ENCODE data around the gene IRF4. TPM values are rescaled to one million over a fixed set of nuclear protein-coding genes. Genes with fewer than 3 reads are reported as not detected.
"Not testable (repeated sequence)": the region's sequence is repeated elsewhere in the genome, so short reads cannot be mapped to it uniquely, and the experiment has no call there.

Gene IRF4
- total RNA-seq, 1 experiment from 2014 or later, result 0.72 TPM

- ChIA-PET POLR2A (no interaction called here), CTCF (no interaction called here)
- ATAC-seq (no peak), DNase-seq (ENCODE audit: low read depth, low spot score) (no peak)
- BruUV-seq (replicated peaks), result no TSS peak
- Histone ChIP-seq H3K9me3 (ENCODE audit: control insufficient read depth, insufficient read depth, low read depth, low read length) (no peaks in the 10 kb centered on the region), H3K27ac (ENCODE audit: low read length) (no peak overlapping the region), H3K4me1 (ENCODE audit: control insufficient read depth, insufficient read depth, low read length) (no peaks in the 10 kb centered on the region), H3K36me3 (ENCODE audit: control insufficient read depth, insufficient read depth, low read length) (no peaks in the 10 kb centered on the region), H3K27me3 (ENCODE audit: control insufficient read depth, insufficient read depth, low read length) (peaks cover 2% of the 10 kb centered on the region; the same call in 1 of the 2 replicates), H3K4me3 (ENCODE audit: low read depth in 2 of 2, low read length in 2 of 2) (no peak overlapping the region)
- intact Hi-C loops (cut with micrococcal nuclease; ENCODE audit: unreplicated experiment), result no loop called here
- TF ChIP-seq, protein P1, sequence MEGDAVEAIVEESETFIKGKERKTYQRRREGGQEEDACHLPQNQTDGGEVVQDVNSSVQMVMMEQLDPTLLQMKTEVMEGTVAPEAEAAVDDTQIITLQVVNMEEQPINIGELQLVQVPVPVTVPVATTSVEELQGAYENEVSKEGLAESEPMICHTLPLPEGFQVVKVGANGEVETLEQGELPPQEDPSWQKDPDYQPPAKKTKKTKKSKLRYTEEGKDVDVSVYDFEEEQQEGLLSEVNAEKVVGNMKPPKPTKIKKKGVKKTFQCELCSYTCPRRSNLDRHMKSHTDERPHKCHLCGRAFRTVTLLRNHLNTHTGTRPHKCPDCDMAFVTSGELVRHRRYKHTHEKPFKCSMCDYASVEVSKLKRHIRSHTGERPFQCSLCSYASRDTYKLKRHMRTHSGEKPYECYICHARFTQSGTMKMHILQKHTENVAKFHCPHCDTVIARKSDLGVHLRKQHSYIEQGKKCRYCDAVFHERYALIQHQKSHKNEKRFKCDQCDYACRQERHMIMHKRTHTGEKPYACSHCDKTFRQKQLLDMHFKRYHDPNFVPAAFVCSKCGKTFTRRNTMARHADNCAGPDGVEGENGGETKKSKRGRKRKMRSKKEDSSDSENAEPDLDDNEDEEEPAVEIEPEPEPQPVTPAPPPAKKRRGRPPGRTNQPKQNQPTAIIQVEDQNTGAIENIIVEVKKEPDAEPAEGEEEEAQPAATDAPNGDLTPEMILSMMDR (IDR thresholded peaks at IDR 0.05), result no peak
- in situ Hi-C loops (cut with HindIII; ENCODE audit: low pct_unique_long_range_greater_than_20kb, low sequenced_read_pairs), result no loop called here
Observed at GRCh38 chr6:374956-375355, 16.6 kb upstream of the IRF4 start.

DNA sequence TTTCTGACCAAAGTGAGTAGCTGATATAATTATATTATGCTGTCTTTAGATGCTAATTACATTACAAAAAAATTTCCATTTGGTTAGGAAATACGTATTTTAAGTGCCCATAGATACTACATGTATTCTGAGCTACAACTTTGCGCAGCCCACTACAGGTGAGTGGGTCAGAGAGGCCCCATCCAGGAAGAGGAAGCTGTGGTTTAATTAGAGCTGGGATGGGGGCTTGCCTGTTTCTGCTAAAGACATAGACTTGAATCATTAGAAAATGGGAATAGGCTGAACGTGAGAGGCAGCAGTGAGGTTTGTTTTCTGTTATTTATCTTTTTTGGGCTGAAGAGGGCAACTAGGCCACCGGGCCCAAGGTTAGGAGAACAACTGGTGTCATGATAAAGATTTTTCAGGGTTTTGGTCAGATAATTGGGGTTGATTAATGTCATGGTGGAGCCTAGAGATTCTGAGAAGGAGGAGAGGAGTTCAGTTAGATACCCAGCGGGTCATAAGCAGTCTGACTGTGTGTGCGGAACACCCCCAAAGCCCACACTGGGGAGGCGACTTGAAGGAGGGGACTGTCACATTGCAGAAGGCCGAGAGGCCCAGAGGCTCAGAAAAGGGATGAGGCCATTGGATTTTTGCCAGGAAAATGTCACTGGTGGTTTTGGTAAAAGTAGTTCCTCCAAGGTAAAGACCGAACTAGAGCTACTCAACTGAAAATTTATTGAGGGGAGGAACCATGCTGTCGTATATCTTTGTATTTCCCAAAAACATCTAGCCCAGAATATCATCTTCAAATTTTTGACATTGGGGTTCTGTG is 14.5 kb upstream of the IRF4 start:
- ATAC-seq (no peak), DNase-seq (ENCODE audit: low read depth, low spot score) (no peak)
- Histone ChIP-seq H3K4me1 (ENCODE audit: control insufficient read depth, insufficient read depth, low read length) (no peaks in the 10 kb centered on the region), H3K36me3 (ENCODE audit: control insufficient read depth, insufficient read depth, low read length) (no peaks in the 10 kb centered on the region), H3K9me3 (ENCODE audit: control insufficient read depth, insufficient read depth, low read depth, low read length) (no peaks in the 10 kb centered on the region), H3K4me3 (ENCODE audit: low read depth in 2 of 2, low read length in 2 of 2) (no peak overlapping the region), H3K27ac (ENCODE audit: low read length) (no peak overlapping the region), H3K27me3 (ENCODE audit: control insufficient read depth, insufficient read depth, low read length) (peaks cover 7% of the 10 kb centered on the region)
- no peak for TF ChIP-seq TCF7L2 (IDR thresholded peaks at IDR 0.05; ENCODE audit: low read depth, low read length)
- CTCF ChIA-PET, result no interaction called here
- intact Hi-C loops (cut with micrococcal nuclease; ENCODE audit: unreplicated experiment) (no loop called here), in situ Hi-C loops (cut with HindIII; ENCODE audit: low pct_unique_long_range_greater_than_20kb, low sequenced_read_pairs) (no loop called here)
- POLR2A ChIA-PET, result no interaction called here
- no TSS peak for BruUV-seq (replicated peaks)

GRCh38 chr6:377641-378020 is 13.9 kb upstream of the IRF4 start:
- DNase-seq (ENCODE audit: low read depth, low spot score); intact Hi-C loops (cut with micrococcal nuclease; ENCODE audit: unreplicated experiment); POLR2A ChIA-PET; H3K36me3 ChIP-seq (ENCODE audit: control insufficient read depth, insufficient read depth, low read length); H3K4me3 ChIP-seq (ENCODE audit: low read depth in 2 of 2, low read length in 2 of 2); H3K4me1 ChIP-seq (ENCODE audit: control insufficient read depth, insufficient read depth, low read length); CTCF ChIA-PET; H3K27me3 ChIP-seq (ENCODE audit: control insufficient read depth, insufficient read depth, low read length); H3K9me3 ChIP-seq (ENCODE audit: control insufficient read depth, insufficient read depth, low read depth, low read length); in situ Hi-C loops (cut with HindIII; ENCODE audit: low pct_unique_long_range_greater_than_20kb, low sequenced_read_pairs); H3K27ac ChIP-seq (ENCODE audit: low read length); BruUV-seq (replicated peaks); ATAC-seq: not testable (repeated sequence)

GRCh38 chr6:378090-378957 is 13.2 kb upstream of the IRF4 start:
- in situ Hi-C loops (cut with HindIII; ENCODE audit: low pct_unique_long_range_greater_than_20kb, low sequenced_read_pairs), result no loop called here
- DNase-seq (ENCODE audit: low read depth, low spot score), result no peak
- H3K4me1 ChIP-seq (ENCODE audit: control insufficient read depth, insufficient read depth, low read length), result no peaks in the 10 kb centered on the region
- no TSS peak for BruUV-seq (replicated peaks)
- ATAC-seq, result no peak
- no peak overlapping the region for H3K4me3 ChIP-seq (ENCODE audit: low read depth in 2 of 2, low read length in 2 of 2)
- ChIA-PET POLR2A (no interaction called here), CTCF (no interaction called here)
- intact Hi-C loops (cut with micrococcal nuclease; ENCODE audit: unreplicated experiment), result no loop called here
- H3K27me3 ChIP-seq (ENCODE audit: control insufficient read depth, insufficient read depth, low read length), result peaks cover 6% of the 10 kb centered on the region
- TF ChIP-seq, protein P1 (IDR thresholded peaks at IDR 0.05), result no peak
- TF ChIP-seq POLR2AphosphoS5 (IDR thresholded peaks at IDR 0.05; ENCODE audit: low read depth, low read length), result no peak
- TF ChIP-seq SIN3A (IDR thresholded peaks at IDR 0.05; ENCODE audit: borderline replicate concordance, insufficient read depth, low read depth, low read length), result no peak
- TF ChIP-seq TCF7L2 (IDR thresholded peaks at IDR 0.05; ENCODE audit: low read depth, low read length), result no peak
- no peak for TF ChIP-seq REST (IDR thresholded peaks at IDR 0.05; ENCODE audit: insufficient read depth in 1 of 2, low read depth in 2 of 2, low read length in 1 of 2)
- H3K36me3 ChIP-seq (ENCODE audit: control insufficient read depth, insufficient read depth, low read length), result no peaks in the 10 kb centered on the region
- H3K9me3 ChIP-seq (ENCODE audit: control insufficient read depth, insufficient read depth, low read depth, low read length), result no peaks in the 10 kb centered on the region
- no peak overlapping the region for H3K27ac ChIP-seq (ENCODE audit: low read length)

All from Panc1 (cell line).